ENCODE results near the gene TRIO. TPM values are rescaled to one million over a fixed set of nuclear protein-coding genes. Genes with fewer than 3 reads are reported as not detected.

TRIO gene
- total and polyA plus RNA-seq, 12 donors = 26.2 to 85.2 (median 61.9) TPM

GRCh38 chr5:14467251-14467650, 324.1 kb downstream of the TRIO start:
- TF ChIP-seq CTCF (IDR thresholded peaks at IDR 0.05) = no peak
- Histone ChIP-seq H3K36me3 (peaks cover 3 to 100% (median 67%) of the 10 kb centered on the region in 9 donors), H3K27ac (no peak overlapping the region), H3K9me3 (no peaks in the 10 kb centered on the region), H3K4me3 (no peak overlapping the region), H3K27me3 (no peaks in the 10 kb centered on the region), H3K4me1 (peaks cover 0 to 25% (median 0%) of the 10 kb centered on the region in 9 donors)
- DNase-seq = no peak
- intact Hi-C loops (cut with DNase I) = loop anchor here in 1 of 10 donors (5.0 kb wide), 1 partner anchor 65 kb away; no protein-coding TSS in a partner anchor
- 82 to 87% methylated on average over 8 of the region's 8 CpGs for WGBS, 2 donors
- ATAC-seq = no peak

GRCh38 chr5:14467886-14468285, 324.7 kb downstream of the TRIO start:
- no peak overlapping the region for H3K4me3 ChIP-seq
- H3K4me1 ChIP-seq = peaks cover 0 to 23% (median 0%) of the 10 kb centered on the region in 9 donors
- intact Hi-C loops (cut with DNase I) = loop anchor here in 1 of 10 donors (5.0 kb wide), 1 partner anchor 66 kb away; no protein-coding TSS in a partner anchor
- no peaks in the 10 kb centered on the region for H3K9me3 ChIP-seq
- no peaks in the 10 kb centered on the region for H3K27me3 ChIP-seq
- no peak overlapping the region for H3K27ac ChIP-seq
- no peak for ATAC-seq
- 74 to 84% methylated on average over 5 of the region's 5 CpGs for WGBS, 2 donors
- peaks cover 1 to 100% (median 67%) of the 10 kb centered on the region in 9 donors for H3K36me3 ChIP-seq
- DNase-seq = no peak
- no peak for TF ChIP-seq CTCF (IDR thresholded peaks at IDR 0.05)

- ATAC-seq = no peak
- peaks cover 0 to 4% (median 0%) of the 10 kb centered on the region in 9 donors for H3K4me1 ChIP-seq
- H3K36me3 ChIP-seq = peaks cover 0 to 100% (median 58%) of the 10 kb centered on the region in 9 donors
- DNase-seq = no peak
- no peak overlapping the region for H3K27ac ChIP-seq
- no peak overlapping the region for H3K4me3 ChIP-seq
- TF ChIP-seq CTCF (IDR thresholded peaks at IDR 0.05) = no peak
- WGBS, 2 donors = 68 to 81% methylated on average over 10 of the region's 10 CpGs
- H3K27me3 ChIP-seq = no peaks in the 10 kb centered on the region
- H3K9me3 ChIP-seq = no peaks in the 10 kb centered on the region
- intact Hi-C loops (cut with DNase I) = loop anchor here in 1 of 10 donors (5.0 kb wide), 1 partner anchor 67 kb away; no protein-coding TSS in a partner anchor
Measured at GRCh38 chr5:14469551-14470377, 326.6 kb downstream of the TRIO start.

GRCh38 chr5:14471507-14471906, 328.4 kb downstream of the TRIO start:
- H3K36me3 ChIP-seq = peaks cover 0 to 100% (median 58%) of the 10 kb centered on the region in 9 donors
- no peaks in the 10 kb centered on the region for H3K4me1 ChIP-seq
- no peak for TF ChIP-seq CTCF (IDR thresholded peaks at IDR 0.05)
- no peaks in the 10 kb centered on the region for H3K9me3 ChIP-seq
- DNase-seq (no peak), ATAC-seq (no peak)
- H3K4me3 ChIP-seq = no peak overlapping the region
- no peaks in the 10 kb centered on the region for H3K27me3 ChIP-seq
- 90 to 93% methylated on average over 3 of the region's 3 CpGs for WGBS, 2 donors
- intact Hi-C loops (cut with DNase I) = no loop called here
- H3K27ac ChIP-seq = no peak overlapping the region

Data from heart right ventricle (tissue), 16 donors.